Measurements from ENCODE around the gene SRRM2.

SRRM2 gene

GRCh38 chr16:2811703-2812471, 59.4 kb downstream of the SRRM2 start:
- H2AFZ ChIP-seq (ENCODE audit: low read length): no peak overlapping the region
- H2BK12ac ChIP-seq (ENCODE audit: low read length): no peak overlapping the region
- no peak overlapping the region for H3K14ac ChIP-seq (ENCODE audit: low read length)
- no peaks in the 10 kb centered on the region for H3K36me3 ChIP-seq (replicated peaks in 1 of 2; ENCODE audit: control insufficient read depth in 2 of 2, insufficient read depth in 2 of 2, low read length in 2 of 2)
- H3K27ac ChIP-seq (replicated peaks; ENCODE audit: low read length): no peak overlapping the region
- H3K79me1 ChIP-seq (ENCODE audit: low read depth, low read length): peaks cover 4% of the 10 kb centered on the region
- H2BK5ac ChIP-seq (ENCODE audit: low read length): no peak overlapping the region
- H3K9ac ChIP-seq (ENCODE audit: low read depth, low read length, poor library complexity): peak overlapping the region; percentile 30
- no CpG with 5 or more reads among the region's 15 CpGs for WGBS, 2 donors (ENCODE audit: extremely low coverage in 2 of 2, insufficient read length in 2 of 2, insufficient replicate concordance in 1 of 2)
- peak overlapping the region; percentile 43 for H4K91ac ChIP-seq (ENCODE audit: low read depth, low read length, poor library complexity)
- H3K4me1 ChIP-seq (ENCODE audit: control insufficient read depth in 2 of 2, insufficient read depth in 1 of 2, low read depth in 1 of 2, low read length in 2 of 2): no peaks in the 10 kb centered on the region
- no peak overlapping the region for H4K8ac ChIP-seq (ENCODE audit: low read depth, low read length)
- peak overlapping the region; percentile 14 for H2AK5ac ChIP-seq (ENCODE audit: low read depth, low read length)
- no peak for DNase-seq (ENCODE audit: low spot score)
- H2BK120ac ChIP-seq (ENCODE audit: low read depth, low read length): no peak overlapping the region
- H3K23ac ChIP-seq (ENCODE audit: low read depth, low read length, poor library complexity): peak overlapping the region; percentile 80
- peak overlapping the region; percentile 84 for H3K4ac ChIP-seq (ENCODE audit: low read length)
- peaks cover 0 to 22% (median 0%) of the 10 kb centered on the region in 3 experiments for H3K27me3 ChIP-seq (ENCODE audit: control insufficient read depth in 3 of 3, insufficient read depth in 3 of 3, low read depth in 1 of 3, low read length in 3 of 3)
- H3K9me3 ChIP-seq (replicated peaks in 1 of 2; ENCODE audit: control insufficient read depth in 2 of 2, insufficient read depth in 1 of 2, low read depth in 1 of 2, low read length in 2 of 2): peaks cover 0 to 3% of the 10 kb centered on the region in 2 donors
- H3K4me2 ChIP-seq (ENCODE audit: insufficient read depth, low read length, poor library complexity, severe bottlenecking): no peak overlapping the region
- no peak overlapping the region for H3K4me3 ChIP-seq (ENCODE audit: low read length in 2 of 2)
- H3K18ac ChIP-seq (ENCODE audit: low read length): peak overlapping the region; percentile 64
- H2BK15ac ChIP-seq (ENCODE audit: low read length): peak overlapping the region; percentile 87

GRCh38 chr16:2813771-2814221, 61.4 kb downstream of the SRRM2 start:
- Histone ChIP-seq H3K4me3 (ENCODE audit: low read length in 2 of 2) (no peak overlapping the region), H3K4me2 (ENCODE audit: insufficient read depth, low read length, poor library complexity, severe bottlenecking) (no peak overlapping the region), H2AFZ (ENCODE audit: low read length) (no peak overlapping the region), H3K23ac (ENCODE audit: low read depth, low read length, poor library complexity) (peak overlapping the region; percentile 20), H2BK120ac (ENCODE audit: low read depth, low read length) (no peak overlapping the region), H3K9me3 (replicated peaks in 1 of 2; ENCODE audit: control insufficient read depth in 2 of 2, insufficient read depth in 1 of 2, low read depth in 1 of 2, low read length in 2 of 2) (no peaks in the 10 kb centered on the region), H3K18ac (ENCODE audit: low read length) (no peak overlapping the region), H3K36me3 (replicated peaks in 1 of 2; ENCODE audit: control insufficient read depth in 2 of 2, insufficient read depth in 2 of 2, low read length in 2 of 2) (no peaks in the 10 kb centered on the region), H3K9ac (ENCODE audit: low read depth, low read length, poor library complexity) (no peak overlapping the region), H3K27ac (replicated peaks; ENCODE audit: low read length) (no peak overlapping the region), H3K4me1 (ENCODE audit: control insufficient read depth in 2 of 2, insufficient read depth in 1 of 2, low read depth in 1 of 2, low read length in 2 of 2) (no peaks in the 10 kb centered on the region), H2BK15ac (ENCODE audit: low read length) (no peak overlapping the region), H3K4ac (ENCODE audit: low read length) (no peak overlapping the region), H2AK5ac (ENCODE audit: low read depth, low read length) (no peak overlapping the region), H4K8ac (ENCODE audit: low read depth, low read length) (no peak overlapping the region), H2BK5ac (ENCODE audit: low read length) (no peak overlapping the region), H4K91ac (ENCODE audit: low read depth, low read length, poor library complexity) (no peak overlapping the region), H2BK12ac (ENCODE audit: low read length) (no peak overlapping the region), H3K14ac (ENCODE audit: low read length) (no peak overlapping the region), H3K27me3 (ENCODE audit: control insufficient read depth in 3 of 3, insufficient read depth in 3 of 3, low read depth in 1 of 3, low read length in 3 of 3) (peaks cover 0 to 32% (median 0%) of the 10 kb centered on the region in 3 experiments), H3K79me1 (ENCODE audit: low read depth, low read length) (peaks cover 2% of the 10 kb centered on the region)
- WGBS, 2 donors (ENCODE audit: extremely low coverage in 2 of 2, insufficient read length in 2 of 2, insufficient replicate concordance in 1 of 2): no CpG with 5 or more reads among the region's 7 CpGs
- DNase-seq (ENCODE audit: low spot score): no peak

GRCh38 chr16:2814551-2815298, 62.3 kb downstream of the SRRM2 start:
- Histone ChIP-seq H2AK5ac (ENCODE audit: low read depth, low read length) (no peak overlapping the region), H3K27ac (replicated peaks; ENCODE audit: low read length) (no peak overlapping the region), H4K91ac (ENCODE audit: low read depth, low read length, poor library complexity) (no peak overlapping the region), H3K4me3 (ENCODE audit: low read length in 2 of 2) (no peak overlapping the region), H2BK15ac (ENCODE audit: low read length) (no peak overlapping the region), H2BK12ac (ENCODE audit: low read length) (no peak overlapping the region), H4K8ac (ENCODE audit: low read depth, low read length) (no peak overlapping the region), H3K18ac (ENCODE audit: low read length) (no peak overlapping the region), H2BK120ac (ENCODE audit: low read depth, low read length) (no peak overlapping the region), H3K9ac (ENCODE audit: low read depth, low read length, poor library complexity) (no peak overlapping the region), H3K23ac (ENCODE audit: low read depth, low read length, poor library complexity) (peak overlapping the region; percentile 85), H3K36me3 (replicated peaks in 1 of 2; ENCODE audit: control insufficient read depth in 2 of 2, insufficient read depth in 2 of 2, low read length in 2 of 2) (no peaks in the 10 kb centered on the region), H3K27me3 (ENCODE audit: control insufficient read depth in 3 of 3, insufficient read depth in 3 of 3, low read depth in 1 of 3, low read length in 3 of 3) (peaks cover 0 to 37% (median 0%) of the 10 kb centered on the region in 3 experiments), H3K9me3 (replicated peaks in 1 of 2; ENCODE audit: control insufficient read depth in 2 of 2, insufficient read depth in 1 of 2, low read depth in 1 of 2, low read length in 2 of 2) (no peaks in the 10 kb centered on the region), H2BK5ac (ENCODE audit: low read length) (peak overlapping the region; percentile 90), H3K79me1 (ENCODE audit: low read depth, low read length) (peaks cover 2% of the 10 kb centered on the region), H3K4me1 (ENCODE audit: control insufficient read depth in 2 of 2, insufficient read depth in 1 of 2, low read depth in 1 of 2, low read length in 2 of 2) (no peaks in the 10 kb centered on the region), H3K4me2 (ENCODE audit: insufficient read depth, low read length, poor library complexity, severe bottlenecking) (no peak overlapping the region), H3K4ac (ENCODE audit: low read length) (no peak overlapping the region), H2AFZ (ENCODE audit: low read length) (no peak overlapping the region), H3K14ac (ENCODE audit: low read length) (no peak overlapping the region)
- no CpG with 5 or more reads among the region's 20 CpGs for WGBS, 2 donors (ENCODE audit: extremely low coverage in 2 of 2, insufficient read length in 2 of 2, insufficient replicate concordance in 1 of 2)
- DNase-seq (ENCODE audit: low spot score): no peak

GRCh38 chr16:2815299-2815771, 62.9 kb downstream of the SRRM2 start:
- Histone ChIP-seq H2BK15ac (ENCODE audit: low read length) (no peak overlapping the region), H3K4ac (ENCODE audit: low read length) (no peak overlapping the region), H3K9me3 (replicated peaks in 1 of 2; ENCODE audit: control insufficient read depth in 2 of 2, insufficient read depth in 1 of 2, low read depth in 1 of 2, low read length in 2 of 2) (no peaks in the 10 kb centered on the region), H3K27ac (replicated peaks; ENCODE audit: low read length) (no peak overlapping the region), H3K4me3 (ENCODE audit: low read length in 2 of 2) (no peak overlapping the region), H2AFZ (ENCODE audit: low read length) (peak overlapping the region; percentile 46), H4K91ac (ENCODE audit: low read depth, low read length, poor library complexity) (no peak overlapping the region), H3K9ac (ENCODE audit: low read depth, low read length, poor library complexity) (no peak overlapping the region), H2BK120ac (ENCODE audit: low read depth, low read length) (no peak overlapping the region), H3K4me2 (ENCODE audit: insufficient read depth, low read length, poor library complexity, severe bottlenecking) (no peak overlapping the region), H3K27me3 (ENCODE audit: control insufficient read depth in 3 of 3, insufficient read depth in 3 of 3, low read depth in 1 of 3, low read length in 3 of 3) (peaks cover 0 to 40% (median 0%) of the 10 kb centered on the region in 3 experiments), H2BK12ac (ENCODE audit: low read length) (no peak overlapping the region), H3K79me1 (ENCODE audit: low read depth, low read length) (peaks cover 2% of the 10 kb centered on the region), H3K4me1 (ENCODE audit: control insufficient read depth in 2 of 2, insufficient read depth in 1 of 2, low read depth in 1 of 2, low read length in 2 of 2) (peaks cover 0 to 4% of the 10 kb centered on the region in 2 donors), H3K14ac (ENCODE audit: low read length) (no peak overlapping the region), H3K23ac (ENCODE audit: low read depth, low read length, poor library complexity) (no peak overlapping the region), H3K36me3 (replicated peaks in 1 of 2; ENCODE audit: control insufficient read depth in 2 of 2, insufficient read depth in 2 of 2, low read length in 2 of 2) (no peaks in the 10 kb centered on the region), H2BK5ac (ENCODE audit: low read length) (no peak overlapping the region), H3K18ac (ENCODE audit: low read length) (no peak overlapping the region), H4K8ac (ENCODE audit: low read depth, low read length) (no peak overlapping the region), H2AK5ac (ENCODE audit: low read depth, low read length) (no peak overlapping the region)
- WGBS, 2 donors (ENCODE audit: extremely low coverage in 2 of 2, insufficient read length in 2 of 2, insufficient replicate concordance in 1 of 2): no CpG with 5 or more reads among the region's 10 CpGs
- no peak for DNase-seq (ENCODE audit: low spot score)
